ENCODE data around the gene TMCC2.

GRCh38 chr1:205224736-205225135 is 3.0 kb upstream of the TMCC2 start:
- TF ChIP-seq, protein P1, sequence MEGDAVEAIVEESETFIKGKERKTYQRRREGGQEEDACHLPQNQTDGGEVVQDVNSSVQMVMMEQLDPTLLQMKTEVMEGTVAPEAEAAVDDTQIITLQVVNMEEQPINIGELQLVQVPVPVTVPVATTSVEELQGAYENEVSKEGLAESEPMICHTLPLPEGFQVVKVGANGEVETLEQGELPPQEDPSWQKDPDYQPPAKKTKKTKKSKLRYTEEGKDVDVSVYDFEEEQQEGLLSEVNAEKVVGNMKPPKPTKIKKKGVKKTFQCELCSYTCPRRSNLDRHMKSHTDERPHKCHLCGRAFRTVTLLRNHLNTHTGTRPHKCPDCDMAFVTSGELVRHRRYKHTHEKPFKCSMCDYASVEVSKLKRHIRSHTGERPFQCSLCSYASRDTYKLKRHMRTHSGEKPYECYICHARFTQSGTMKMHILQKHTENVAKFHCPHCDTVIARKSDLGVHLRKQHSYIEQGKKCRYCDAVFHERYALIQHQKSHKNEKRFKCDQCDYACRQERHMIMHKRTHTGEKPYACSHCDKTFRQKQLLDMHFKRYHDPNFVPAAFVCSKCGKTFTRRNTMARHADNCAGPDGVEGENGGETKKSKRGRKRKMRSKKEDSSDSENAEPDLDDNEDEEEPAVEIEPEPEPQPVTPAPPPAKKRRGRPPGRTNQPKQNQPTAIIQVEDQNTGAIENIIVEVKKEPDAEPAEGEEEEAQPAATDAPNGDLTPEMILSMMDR (IDR thresholded peaks at IDR 0.05) = no peak
- TF ChIP-seq ZFX (IDR thresholded peaks at IDR 0.05; ENCODE audit: borderline replicate concordance) = no peak
